ENCODE data around the gene AMOTL2.

The AMOTL2 gene

DNA sequence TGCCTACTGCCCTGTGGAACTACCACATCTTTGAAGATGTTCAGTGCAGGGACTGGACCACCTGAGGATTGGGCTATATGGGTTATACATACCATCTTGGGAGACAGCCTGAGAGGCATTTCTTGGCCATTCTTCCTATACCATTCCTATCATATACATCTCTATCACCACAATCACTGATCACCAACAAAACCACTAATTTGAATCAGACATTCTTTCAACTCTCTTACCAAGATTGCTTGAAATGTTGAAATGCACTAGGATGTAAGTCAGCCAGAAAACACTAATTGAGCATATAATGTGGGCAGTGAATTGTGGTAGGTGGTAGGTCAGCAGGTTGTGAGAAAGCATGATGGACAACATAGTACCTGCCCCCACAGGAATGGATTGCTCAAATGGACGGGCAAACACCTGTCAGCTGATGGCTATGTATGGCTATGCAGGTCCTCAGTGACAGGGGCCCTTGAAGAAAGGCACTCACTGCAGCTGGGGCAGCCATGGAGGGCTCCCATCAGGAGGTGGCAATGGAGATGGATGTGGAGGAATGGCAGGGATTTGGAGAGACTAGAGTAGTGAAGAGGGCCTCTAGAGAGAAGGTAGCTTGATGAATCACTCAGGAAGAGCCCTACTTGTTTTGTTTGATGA is 49.1 kb downstream of the AMOTL2 start:
- H3K4me3 ChIP-seq (replicated peaks; ENCODE audit: low read depth, low read length) = no peak overlapping the region
- TF ChIP-seq, protein P1, sequence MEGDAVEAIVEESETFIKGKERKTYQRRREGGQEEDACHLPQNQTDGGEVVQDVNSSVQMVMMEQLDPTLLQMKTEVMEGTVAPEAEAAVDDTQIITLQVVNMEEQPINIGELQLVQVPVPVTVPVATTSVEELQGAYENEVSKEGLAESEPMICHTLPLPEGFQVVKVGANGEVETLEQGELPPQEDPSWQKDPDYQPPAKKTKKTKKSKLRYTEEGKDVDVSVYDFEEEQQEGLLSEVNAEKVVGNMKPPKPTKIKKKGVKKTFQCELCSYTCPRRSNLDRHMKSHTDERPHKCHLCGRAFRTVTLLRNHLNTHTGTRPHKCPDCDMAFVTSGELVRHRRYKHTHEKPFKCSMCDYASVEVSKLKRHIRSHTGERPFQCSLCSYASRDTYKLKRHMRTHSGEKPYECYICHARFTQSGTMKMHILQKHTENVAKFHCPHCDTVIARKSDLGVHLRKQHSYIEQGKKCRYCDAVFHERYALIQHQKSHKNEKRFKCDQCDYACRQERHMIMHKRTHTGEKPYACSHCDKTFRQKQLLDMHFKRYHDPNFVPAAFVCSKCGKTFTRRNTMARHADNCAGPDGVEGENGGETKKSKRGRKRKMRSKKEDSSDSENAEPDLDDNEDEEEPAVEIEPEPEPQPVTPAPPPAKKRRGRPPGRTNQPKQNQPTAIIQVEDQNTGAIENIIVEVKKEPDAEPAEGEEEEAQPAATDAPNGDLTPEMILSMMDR (IDR thresholded peaks at IDR 0.05; ENCODE audit: low read length, missing control alignments) = no peak
- DNase-seq (ENCODE audit: low read depth) = no peak

- no peak overlapping the region for H3K4me3 ChIP-seq (replicated peaks; ENCODE audit: low read depth, low read length)
- TF ChIP-seq, protein P1 (IDR thresholded peaks at IDR 0.05; ENCODE audit: low read length, missing control alignments) = no peak
- no peak for DNase-seq (ENCODE audit: low read depth)
These were observed 50.0 kb downstream of the AMOTL2 start for GRCh38 chr3:134323966-134324962.

GRCh38 chr3:134322286-134322685 is 52.0 kb downstream of the AMOTL2 start:
- no peak for DNase-seq (ENCODE audit: low read depth)
- no peak overlapping the region for H3K4me3 ChIP-seq (replicated peaks; ENCODE audit: low read depth, low read length)
- TF ChIP-seq, protein P1 (IDR thresholded peaks at IDR 0.05; ENCODE audit: low read length, missing control alignments) = no peak

GRCh38 chr3:134320749-134321148 is 53.5 kb downstream of the AMOTL2 start:
- no peak overlapping the region for H3K4me3 ChIP-seq (replicated peaks; ENCODE audit: low read depth, low read length)
- TF ChIP-seq, protein P1 (IDR thresholded peaks at IDR 0.05; ENCODE audit: low read length, missing control alignments) = no peak
- DNase-seq (ENCODE audit: low read depth) = no peak

- TF ChIP-seq, protein P1 (IDR thresholded peaks at IDR 0.05; ENCODE audit: low read length, missing control alignments) = no peak
- no peak for DNase-seq (ENCODE audit: low read depth)
- no peak overlapping the region for H3K4me3 ChIP-seq (replicated peaks; ENCODE audit: low read depth, low read length)
These were observed 54.3 kb downstream of the AMOTL2 start for GRCh38 chr3:134319931-134320330.

- H3K4me3 ChIP-seq (replicated peaks; ENCODE audit: low read depth, low read length) = no peak overlapping the region
- TF ChIP-seq, protein P1 (IDR thresholded peaks at IDR 0.05; ENCODE audit: low read length, missing control alignments) = no peak
- DNase-seq (ENCODE audit: low read depth) = no peak
These were observed 56.1 kb downstream of the AMOTL2 start for GRCh38 chr3:134318166-134318565.

Data from fibroblast of pulmonary artery (primary cell).